K562 (cell line): ENCODE data around the gene LRRC4B. TPM values are rescaled to one million over a fixed set of nuclear protein-coding genes. Genes with fewer than 3 reads are reported as not detected.

Experiments
- CHD1 ChIP-seq: fragments of 200-600 bp; sonication (generic); IDR thresholded peaks from one replicate; pipeline ENCODE4 v1.6.1; 2012; ENCODE audit warnings: mild to moderate bottlenecking, moderate library complexity, low read length, inconsistent platforms
- E2F5 ChIP-seq: sonication (generic); formaldehyde crosslinking; IDR thresholded peaks from 2 replicates; pipeline ENCODE4 v1.8.0; 2022; ENCODE audit warnings: mild to moderate bottlenecking, missing genetic modification reagents
- GATAD2A ChIP-seq: fragments of 450-650 bp; IDR thresholded peaks from 2 replicates; pipeline ENCODE4 v1.6.1; 2017
- HDGF ChIP-seq: fragments of 450-650 bp; IDR thresholded peaks from 2 replicates; pipeline ENCODE4 v1.6.1; 2016
- HLTF ChIP-seq: fragments of 450-650 bp; IDR thresholded peaks from 2 replicates; pipeline ENCODE4 v1.6.1; 2016
- MAFG ChIP-seq: fragments of 450-650 bp; conservative IDR thresholded peaks from 2 replicates; pipeline ENCODE4 v1.6.1; 2016; ENCODE audit warnings: missing genetic modification characterization, missing compliant biosample characterization
- MBD2 ChIP-seq: sonication (generic); IDR thresholded peaks from 2 replicates; pipeline ENCODE4 v1.6.1; 2016; ENCODE audit warnings: low read depth, borderline replicate concordance
- NCOA6 ChIP-seq: fragments of 450-650 bp; IDR thresholded peaks from 2 replicates; pipeline ENCODE4 v1.6.1; 2017; ENCODE audit warnings: mild to moderate bottlenecking
- NFIC ChIP-seq: fragments of 450-650 bp; IDR thresholded peaks from 2 replicates; pipeline ENCODE4 v1.6.1; 2017; ENCODE audit warnings: mild to moderate bottlenecking, inconsistent platforms
- NR2C1 ChIP-seq, 2 experiments: fragments of 450-650 bp; IDR thresholded peaks; 2 replicates each; pipeline ENCODE4 v1.6.1; 2017; ENCODE audit warnings: mild to moderate bottlenecking in 2 of 2, antibody characterized with exemption in 1 of 2, inconsistent platforms in 1 of 2, missing compliant biosample characterization in 1 of 2, missing genetic modification characterization in 1 of 2
- NR4A1 ChIP-seq, 2 experiments: fragments of 250-450 bp in 1 of 2; fragments of 450-650 bp in 1 of 2; sonication (Bioruptor Pico) in 1 of 2; IDR thresholded peaks; 2 replicates each; pipeline versions ENCODE4 v1.4.0 to v1.6.1; 2016 to 2020; ENCODE audit warnings: mild to moderate bottlenecking in 2 of 2, missing compliant biosample characterization in 1 of 2, missing genetic modification characterization in 1 of 2, moderate library complexity in 1 of 2
- PYGO2 ChIP-seq: fragments of 450-650 bp; IDR thresholded peaks from 2 replicates; pipeline ENCODE4 v1.6.1; 2016; ENCODE audit warnings: mild to moderate bottlenecking, missing genetic modification characterization, moderate library complexity, missing compliant biosample characterization
- RAD21 ChIP-seq, 2 experiments: fragments of 250-450 bp in 1 of 2; fragments of 450-650 bp in 1 of 2; sonication (Bioruptor Pico) in 1 of 2; formaldehyde crosslinking in 1 of 2; IDR thresholded peaks in 1 of 2; conservative IDR thresholded peaks in 1 of 2; 2 replicates each; pipeline versions ENCODE4 v1.4.0 to v1.8.0; 2020 to 2022; ENCODE audit warnings: mild to moderate bottlenecking in 2 of 2, moderate library complexity in 1 of 2
- RUNX1 ChIP-seq: sonication (generic); IDR thresholded peaks from 2 replicates; pipeline ENCODE4 v1.6.1; 2016; ENCODE audit warnings: antibody characterized with exemption, low read depth
- SMAD3 ChIP-seq: fragments of 450-650 bp; formaldehyde crosslinking; conservative IDR thresholded peaks from 2 replicates; pipeline ENCODE4 v1.4.0; 2020; ENCODE audit warnings: mild to moderate bottlenecking
- SMAD4 ChIP-seq: fragments of 250-450 bp; sonication (Bioruptor Pico); conservative IDR thresholded peaks from 2 replicates; pipeline ENCODE4 v1.8.0; 2021; ENCODE audit warnings: inconsistent platforms, mild to moderate bottlenecking, moderate library complexity
- SPI1 ChIP-seq: IDR thresholded peaks from 2 replicates; pipeline ENCODE4 v1.6.1; 2011; ENCODE audit warnings: low read depth, low read length, control low read depth, borderline replicate concordance
- SRSF1 ChIP-seq: fragments of 200-400 bp; formaldehyde crosslinking; IDR thresholded peaks from 2 replicates; pipeline ENCODE4 v1.6.1; 2017; ENCODE audit warnings: mild to moderate bottlenecking, low read depth, low read length, moderate library complexity
- TEAD1 ChIP-seq, 2 experiments: fragments of 450-650 bp in 1 of 2; sonication (generic) in 1 of 2; formaldehyde crosslinking; IDR thresholded peaks; 2 replicates each; pipeline versions ENCODE4 v1.4.0 to v1.8.0; 2020 to 2022; ENCODE audit warnings: mild to moderate bottlenecking in 2 of 2, missing genetic modification reagents in 1 of 2
- TSC22D4 ChIP-seq: fragments of 450-650 bp; IDR thresholded peaks from 2 replicates; pipeline ENCODE4 v1.6.1; 2016; ENCODE audit warnings: missing genetic modification characterization, missing biosample characterization, control low read depth
- VEZF1 ChIP-seq: fragments of 200-800 bp; sonication (Bioruptor generic); IDR thresholded peaks from 2 replicates; pipeline ENCODE4 v1.6.1; 2017; ENCODE audit warnings: missing genetic modification characterization, missing compliant biosample characterization
- YY1 ChIP-seq, 3 experiments: IDR thresholded peaks; 2 replicates each; pipeline ENCODE4 v1.6.1; 2011; ENCODE audit warnings: low read length in 2 of 3, mild to moderate bottlenecking in 2 of 3, moderate library complexity in 2 of 3, borderline replicate concordance in 1 of 3, control low read depth in 1 of 3, low read depth in 1 of 3; ENCODE audit not compliant: insufficient read depth in 3 of 3, insufficient replicate concordance in 2 of 3, control insufficient read depth in 1 of 3, insufficient read length in 1 of 3; ENCODE audit errors: extremely low read depth in 1 of 3
- ZFPM2 ChIP-seq: fragments of 250-450 bp; sonication (Bioruptor Pico); IDR thresholded peaks from 2 replicates; pipeline ENCODE4 v1.5.1; 2022; ENCODE audit warnings: mild to moderate bottlenecking
- ZNF165 ChIP-seq: fragments of 250-450 bp; sonication (Bioruptor Pico); IDR thresholded peaks from 2 replicates; pipeline ENCODE4 v1.4.0; 2020; ENCODE audit warnings: borderline replicate concordance
- ZNF175 ChIP-seq: fragments of 200-800 bp; sonication (Bioruptor generic); IDR thresholded peaks from 2 replicates; pipeline ENCODE4 v1.6.1; 2016; ENCODE audit warnings: low read depth, mild to moderate bottlenecking, missing genetic modification characterization, missing compliant biosample characterization
- ZNF253 ChIP-seq: fragments of 250-450 bp; sonication (Bioruptor Pico); conservative IDR thresholded peaks from 2 replicates; pipeline ENCODE4 v1.6.1; 2021; ENCODE audit warnings: mild to moderate bottlenecking
- ZNF507 ChIP-seq: conservative IDR thresholded peaks from 2 replicates; pipeline ENCODE4 v1.6.1; 2017; ENCODE audit warnings: missing genetic modification characterization, missing compliant biosample characterization
- ZNF644 ChIP-seq: fragments of 200-800 bp; sonication (Bioruptor generic); IDR thresholded peaks from 2 replicates; pipeline ENCODE4 v1.6.1; 2016; ENCODE audit warnings: low read depth, missing genetic modification characterization, missing compliant biosample characterization
- polyA plus RNA-seq, 8 experiments: library from polyadenylated mRNA; depleted of rRNA in 4 of 8; stranded (reverse) in 5 of 8; unstranded in 3 of 8; fragments of >200 nt; fragmentation: Nextera tagmentation in 2 of 8; fragmentation: Illumina TruSeq in 1 of 8; extraction: Ambion mirVana in 2 of 8; extraction: Trizol in 1 of 8; gene quantifications; 2 replicates each; pipeline versions ENCODE4 v1.2.1 to v1.2.3, GENCODE V29; 2011 to 2014; ENCODE audit warnings: inconsistent platforms in 1 of 8, missing spikeins in 1 of 8
- total RNA-seq, 7 experiments: library from RNA; depleted of rRNA in 6 of 7; stranded (reverse); fragments of >200 nt in 6 of 7; fragmentation: Illumina TruSeq in 2 of 7; extraction: Trizol in 2 of 7; gene quantifications; 2 replicates each; pipeline versions ENCODE4 v1.2.1 to v1.2.3, GENCODE V29; 2011 to 2021; ENCODE audit warnings: low replicate concordance in 1 of 7

The LRRC4B gene
- total and polyA plus RNA-seq, 9 of the 15 experiments (the other 6 are each of a cell fraction or from before 2014, with no cell fraction given) = 0.18 to 9.6 (median 2.9) TPM; not detected in 2

GRCh38 chr19:50537769-50538230, 30.4 kb downstream of the LRRC4B start (continued):
- no peak for TF ChIP-seq ZNF253 (CRISPR knock-in tag)
- 0 out of 2 replicates have a peak, but pooled peaks have one; percentile 33 for TF ChIP-seq ZNF175
- TF ChIP-seq NR4A1 (CRISPR knock-in tag; IDR thresholded peaks at IDR 0.05) = no peak
- peak; percentile 67; the same call in 1 of the 2 replicates for TF ChIP-seq NR4A1 (tag; IDR thresholded peaks at IDR 0.05)
- no peak for TF ChIP-seq SRSF1
- TF ChIP-seq NCOA6 = no peak
- no peak for TF ChIP-seq MBD2
- peak; percentile 86; the same call in 1 of the 2 replicates for TF ChIP-seq SMAD3 (CRISPR knock-in tag)
- TF ChIP-seq PYGO2 (tag) = 0 out of 2 replicates have a peak, but pooled peaks have one; percentile 44
- TF ChIP-seq E2F5 (CRISPR knock-in tag) = 0 out of 2 replicates have a peak, but pooled peaks have one; percentile 15
- no peak for TF ChIP-seq TSC22D4 (tag)
- no peak for TF ChIP-seq SPI1
- no peak for TF ChIP-seq ZNF507 (tag)
- peak; percentile 19; the same call in 1 of the 2 replicates for TF ChIP-seq VEZF1 (CRISPR knock-in tag)
- TF ChIP-seq TEAD1 (CRISPR knock-in tag; IDR thresholded peaks at IDR 0.05) = peak in 1 of 2 experiments; percentile 74; a peak in 1 of 4 replicates
- TF ChIP-seq NR2C1 (IDR thresholded peaks at IDR 0.05) = peak; percentile 97
- TF ChIP-seq NR2C1 (tag; IDR thresholded peaks at IDR 0.05) = peak; percentile 98
- TF ChIP-seq GATAD2A = peak; percentile 83; the same call in 1 of the 2 replicates
- TF ChIP-seq NFIC = peak; percentile 13; the same call in 1 of the 2 replicates
- no peak for TF ChIP-seq CHD1
- TF ChIP-seq MAFG = no peak
- 0 out of 2 replicates have a peak, but pooled peaks have one; percentile 65 for TF ChIP-seq ZNF644 (tag)
- TF ChIP-seq YY1 (IDR thresholded peaks at IDR 0.05; ENCODE audit: borderline replicate concordance in 1 of 3, control insufficient read depth in 1 of 3, extremely low read depth in 1 of 3, insufficient read depth in 3 of 3, insufficient read length in 1 of 3, insufficient replicate concordance in 2 of 3, low read depth in 1 of 3, low read length in 2 of 3) = peak in 2 of 3 experiments; percentile 42 to 50
- peak; percentile 85 to 96 for TF ChIP-seq RAD21 (CRISPR knock-in tag; conservative IDR thresholded peaks at IDR 0.05 in 1 of 2, IDR thresholded peaks at IDR 0.05 in 1 of 2)
- TF ChIP-seq HDGF = no peak
- peak; percentile 50; the same call in 1 of the 2 replicates for TF ChIP-seq SMAD4 (CRISPR knock-in tag)
- TF ChIP-seq HLTF = peak; percentile 66; the same call in 1 of the 2 replicates
- TF ChIP-seq ZNF165 (CRISPR knock-in tag) = 0 out of 2 replicates have a peak, but pooled peaks have one; percentile 44
- TF ChIP-seq RUNX1 = no peak
- TF ChIP-seq ZFPM2 (CRISPR knock-in tag) = no peak
